GM19238 (cell line): ENCODE measurements around the gene MYO7B.
A peak's percentile ranks its signal among the peaks of the same experiment; 100 is the strongest.

Experiments used
- DNase-seq: peaks from one replicate; pipeline ENCODE4 v3.0.0; 2011; ENCODE audit warnings: low spot score; ENCODE audit not compliant: insufficient read length

The MYO7B gene

GRCh38 chr2:127586746-127587295 lies 51.3 kb downstream of the MYO7B start:
- no peak for DNase-seq

- DNase-seq: no peak
Observed at GRCh38 chr2:127588241-127588640, 52.8 kb downstream of the MYO7B start.

- no peak for DNase-seq
Observed at GRCh38 chr2:127589358-127589757, 53.9 kb downstream of the MYO7B start.

GRCh38 chr2:127589841-127590240 lies 54.4 kb downstream of the MYO7B start:
- no peak for DNase-seq

- no peak for DNase-seq
Observed at GRCh38 chr2:127590386-127591190, 55.1 kb downstream of the MYO7B start.

- peak; percentile 72 for DNase-seq
Observed at GRCh38 chr2:127591221-127591923, 55.9 kb downstream of the MYO7B start.

GRCh38 chr2:127592761-127593227 lies 57.3 kb downstream of the MYO7B start:
- DNase-seq: no peak

GRCh38 chr2:127593228-127594115 lies 58.0 kb downstream of the MYO7B start:
- no peak for DNase-seq

GRCh38 chr2:127594116-127594591 lies 58.7 kb downstream of the MYO7B start:
- DNase-seq: no peak

GRCh38 chr2:127596311-127597045 lies 61.0 kb downstream of the MYO7B start:
- DNase-seq: no peak

GRCh38 chr2:127597046-127597983 lies 61.8 kb downstream of the MYO7B start:
- no peak for DNase-seq

GRCh38 chr2:127597984-127598380 lies 62.5 kb downstream of the MYO7B start:
- DNase-seq: no peak

GRCh38 chr2:127598711-127599110 lies 63.2 kb downstream of the MYO7B start:
- no peak for DNase-seq

- no peak for DNase-seq
Observed at GRCh38 chr2:127599211-127599610, 63.7 kb downstream of the MYO7B start.

- no peak for DNase-seq
Observed at GRCh38 chr2:127604986-127605385, 69.5 kb downstream of the MYO7B start.

- DNase-seq: no peak
Observed at GRCh38 chr2:127605691-127606263, 70.3 kb downstream of the MYO7B start.

- DNase-seq: no peak
Observed at GRCh38 chr2:127606625-127607398, 71.3 kb downstream of the MYO7B start.

- no peak for DNase-seq
Observed at GRCh38 chr2:127607399-127607908, 72.0 kb downstream of the MYO7B start.
